Esophagus muscularis mucosa (tissue), 3 donors: ENCODE data around the gene APOC4.

Experiments used
- CTCF ChIP-seq, 3 experiments: fragments of 200-600 bp in 2 of 3; fragments of 450-650 bp in 1 of 3; sonication (generic) in 2 of 3; IDR thresholded peaks; one replicate each; pipeline ENCODE4 v1.5.1; 2017 to 2019; ENCODE audit warnings: antibody characterized with exemption in 3 of 3, mild to moderate bottlenecking in 2 of 3, moderate library complexity in 1 of 3
- POLR2AphosphoS5 ChIP-seq, 2 donors: sonication (generic); formaldehyde crosslinking; IDR thresholded peaks; one replicate each; pipeline ENCODE4 v1.6.1; 2017; ENCODE audit warnings: antibody characterized with exemption in 2 of 2

GRCh38 chr19:44986389-44986788 lies 44.4 kb downstream of the APOC4 start:
- TF ChIP-seq CTCF (IDR thresholded peaks at IDR 0.05): no peak
- TF ChIP-seq POLR2AphosphoS5 (IDR thresholded peaks at IDR 0.05): no peak
